Body of pancreas (tissue), 4 donors: ENCODE data around the gene DHODH. TPM values are rescaled to one million over a fixed set of nuclear protein-coding genes. Genes with fewer than 3 reads are reported as not detected.

ENCODE experiments used
- ATAC-seq: fragments of 150-250 bp; one replicate; pipeline ENCODE4 v1.9.1; 2016
- DNase-seq, 4 donors: peaks; one replicate each; pipeline ENCODE4 v3.0.0-alpha.2; 2019
- H3K27ac ChIP-seq, 4 donors: fragments of 200-600 bp; sonication (generic); 1 replicate in 3 of 4; 2 replicates in 1 of 4; pipeline versions ENCODE4 v1.5.1 to v1.6.1; 2016 to 2019; ENCODE audit warnings: mild to moderate bottlenecking in 1 of 4, mixed read lengths in 1 of 4, moderate library complexity in 1 of 4
- H3K27me3 ChIP-seq, 2 donors: fragments of 200-600 bp; sonication (generic); one replicate each; pipeline ENCODE4 v1.6.0; 2016; ENCODE audit warnings: mild to moderate bottlenecking in 1 of 2
- H3K36me3 ChIP-seq, 2 donors: fragments of 200-600 bp; sonication (generic); replicated peaks in 1 of 2; 2 replicates each; pipeline ENCODE4 v1.5.1; 2016; ENCODE audit warnings: low read depth in 2 of 2; ENCODE audit not compliant: insufficient read depth in 1 of 2
- H3K4me1 ChIP-seq: fragments of 200-600 bp; sonication (generic); one replicate; pipeline ENCODE4 v1.6.0; 2016
- H3K4me3 ChIP-seq, 2 donors: fragments of 200-600 bp; sonication (generic); 1 replicate in 1 of 2; 2 replicates in 1 of 2; pipeline ENCODE4 v1.5.1; 2016 to 2019
- H3K9me3 ChIP-seq, 3 donors: fragments of 200-600 bp; sonication (generic); 1 replicate in 2 of 3; 2 replicates in 1 of 3; pipeline ENCODE4 v1.5.1; 2016
- CTCF ChIP-seq, 7 experiments: fragments of 450-650 bp in 4 of 7; fragments of 200-600 bp in 3 of 7; sonication (generic) in 3 of 7; IDR thresholded peaks; one replicate each; pipeline ENCODE4 v1.5.1; 2016 to 2019; ENCODE audit warnings: antibody characterized with exemption in 7 of 7
- POLR2A ChIP-seq, 3 donors: fragments of 450-650 bp; IDR thresholded peaks; one replicate each; pipeline ENCODE4 v1.6.1; 2016; ENCODE audit warnings: antibody characterized with exemption in 3 of 3, mild to moderate bottlenecking in 2 of 3
- WGBS, 2 donors: methylation state at CpG; one replicate each; pipeline ENCODE4 v1.1.5; 2017; 5-methylcytosine and 5-hydroxymethylcytosine counted together
- intact Hi-C: fragments of 100-400 bp; cut with DNase I; formaldehyde crosslinking; loops from one replicate; pipeline ENCODE4 v1.15.1; 2023
- total RNA-seq, 2 donors: library from RNA; depleted of rRNA; stranded (reverse); fragments of >200 nt; gene quantifications; one replicate each; pipeline ENCODE4 v1.1.0, GENCODE V29; 2016

The DHODH gene
- 1 to 10 TPM; 4.4 to 5.3 TPM for total RNA-seq

DNA sequence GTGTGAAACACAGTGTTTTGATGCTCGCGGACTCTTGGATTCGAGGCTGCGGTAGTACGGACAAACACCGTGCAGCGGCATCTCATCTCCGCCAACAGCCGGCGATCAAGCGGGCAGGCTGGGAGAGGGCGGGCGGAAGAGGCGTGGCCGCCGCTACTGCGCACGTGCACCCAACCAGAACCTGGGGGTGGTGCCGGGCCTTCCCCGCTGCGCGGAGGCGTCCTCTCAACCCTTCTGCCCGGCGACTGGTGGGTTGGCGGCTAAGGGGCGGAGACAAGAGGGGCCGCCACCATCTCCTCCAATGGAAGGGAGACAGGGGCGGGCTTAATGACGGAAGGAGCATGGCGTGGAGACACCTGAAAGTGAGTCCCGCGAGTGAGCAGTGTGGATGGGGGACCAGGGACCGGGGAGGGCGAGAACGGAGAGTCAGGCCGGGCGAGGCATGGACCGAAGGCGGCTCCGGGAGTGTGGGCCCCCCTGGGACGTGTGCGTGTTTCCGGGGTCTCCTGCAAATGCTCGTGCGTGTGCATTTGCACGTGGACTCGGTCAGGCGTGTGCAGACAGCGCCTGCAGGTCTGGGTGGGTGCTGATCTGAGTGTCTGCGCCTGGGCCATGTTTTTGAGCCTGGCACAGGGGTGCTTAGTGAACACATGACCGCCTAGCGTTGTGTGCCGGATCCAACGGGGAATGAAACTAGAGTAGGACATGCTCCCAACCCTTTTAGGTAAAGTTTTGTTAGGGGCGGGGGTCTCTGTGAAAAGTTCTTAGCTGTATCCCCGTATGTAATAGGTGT is at the start of gene DHODH:
Gene DHODH, plus strand, starts transcription at position 321 of the 793 bp plus-strand sequence. Its CDS starts 21 bp downstream, at position 342.
- H3K27ac ChIP-seq: peak within 1 kb of the TSS in 3 of 4 donors; percentile 41 to 75 (median 67)
- no peaks in the 10 kb centered on the region for H3K36me3 ChIP-seq
- intact Hi-C loops: no loop called here
- DNase-seq (peak; percentile 98 to 99 (median 98)), ATAC-seq (peak; percentile 100)
- peak within 1 kb of the TSS; percentile 66 to 67 for H3K4me3 ChIP-seq
- TF ChIP-seq POLR2A (IDR thresholded peaks at IDR 0.05) (peak; percentile 16 to 71 (median 70)), CTCF (IDR thresholded peaks at IDR 0.05) (peak in 3 of 7 experiments; percentile 7 to 34 (median 13))
- 0% methylated on average over 13 to 57 of the region's 57 CpGs for WGBS, 2 donors
- H3K4me1 ChIP-seq: peaks cover 4% of the 10 kb centered on the region
- no peaks in the 10 kb centered on the region for H3K27me3 ChIP-seq
- H3K9me3 ChIP-seq: no peaks in the 10 kb centered on the region

GRCh38 chr16:71961066-71962039 is 47.2 kb upstream of the DHODH start:
- Histone ChIP-seq H3K36me3 (no peaks in the 10 kb centered on the region), H3K4me1 (no peaks in the 10 kb centered on the region), H3K27ac (no peak overlapping the region), H3K9me3 (no peaks in the 10 kb centered on the region), H3K4me3 (no peak overlapping the region), H3K27me3 (no peaks in the 10 kb centered on the region)
- intact Hi-C loops: no loop called here
- peak; percentile 82 for ATAC-seq
- TF ChIP-seq CTCF (IDR thresholded peaks at IDR 0.05) (peak; percentile 48 to 83 (median 71)), POLR2A (IDR thresholded peaks at IDR 0.05) (no peak)
- peak; percentile 82 to 89 (median 86) for DNase-seq
- WGBS, 2 donors: 47 to 48% methylated on average over 14 of the region's 14 CpGs

GRCh38 chr16:71963125-71963875 is 45.2 kb upstream of the DHODH start:
- Histone ChIP-seq H3K27me3 (no peaks in the 10 kb centered on the region), H3K9me3 (no peaks in the 10 kb centered on the region), H3K4me1 (no peaks in the 10 kb centered on the region), H3K36me3 (no peaks in the 10 kb centered on the region), H3K27ac (no peak overlapping the region), H3K4me3 (no peak overlapping the region)
- 58 to 61% methylated on average over 9 of the region's 9 CpGs for WGBS, 2 donors
- intact Hi-C loops: no loop called here
- no peak for DNase-seq
- TF ChIP-seq CTCF (IDR thresholded peaks at IDR 0.05): no peak
- TF ChIP-seq POLR2A (IDR thresholded peaks at IDR 0.05): no peak
- ATAC-seq: no peak

- Histone ChIP-seq H3K27ac (no peak overlapping the region), H3K36me3 (no peaks in the 10 kb centered on the region), H3K9me3 (no peaks in the 10 kb centered on the region), H3K4me1 (no peaks in the 10 kb centered on the region), H3K4me3 (no peak overlapping the region), H3K27me3 (no peaks in the 10 kb centered on the region)
- no peak for DNase-seq
- no peak for ATAC-seq
- 43 to 54% methylated on average over 4 of the region's 4 CpGs for WGBS, 2 donors
- TF ChIP-seq CTCF (IDR thresholded peaks at IDR 0.05): no peak
- TF ChIP-seq POLR2A (IDR thresholded peaks at IDR 0.05): no peak
- intact Hi-C loops: no loop called here
Observed at GRCh38 chr16:71965223-71965622, 43.3 kb upstream of the DHODH start.
